Measurements from ENCODE around the gene SH3BP2.

The SH3BP2 gene

DNA sequence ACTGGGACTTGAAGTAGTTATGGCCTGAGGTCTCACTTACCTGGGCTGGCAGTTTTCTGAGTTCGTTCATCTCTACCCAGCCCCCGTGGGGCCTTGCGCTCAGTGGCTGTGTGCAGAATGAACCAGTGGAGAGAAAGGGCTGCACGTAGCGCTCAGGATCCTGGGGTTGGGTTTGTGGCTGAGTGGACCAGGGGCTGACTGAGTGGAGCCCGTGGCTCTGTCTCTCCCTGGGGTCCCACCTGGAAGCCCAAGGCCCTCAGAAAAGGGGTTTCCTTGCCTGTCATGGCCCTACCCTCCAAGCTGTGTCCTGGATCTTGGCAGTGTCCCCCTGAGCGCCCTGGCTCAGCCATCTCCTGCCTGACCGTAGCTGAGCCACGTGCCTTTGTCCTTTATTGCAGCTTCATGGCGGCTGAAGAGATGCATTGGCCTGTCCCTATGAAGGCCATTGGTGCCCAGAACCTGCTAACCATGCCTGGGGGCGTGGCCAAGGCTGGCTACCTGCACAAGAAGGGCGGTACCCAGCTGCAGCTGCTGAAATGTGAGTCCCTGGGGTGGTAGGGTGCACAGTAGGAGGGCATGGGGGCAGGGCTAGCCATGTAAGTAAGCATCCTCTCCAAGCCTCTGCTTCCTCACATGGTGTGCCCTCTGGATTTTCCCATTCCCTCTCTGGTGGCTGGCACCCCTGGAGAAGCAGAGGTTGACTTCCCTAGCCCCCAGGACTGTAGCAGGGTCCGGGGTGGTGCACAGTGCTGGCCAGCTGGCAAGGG, 27.5 kb downstream of the SH3BP2 start:
- DNase-seq: no peak

DNA sequence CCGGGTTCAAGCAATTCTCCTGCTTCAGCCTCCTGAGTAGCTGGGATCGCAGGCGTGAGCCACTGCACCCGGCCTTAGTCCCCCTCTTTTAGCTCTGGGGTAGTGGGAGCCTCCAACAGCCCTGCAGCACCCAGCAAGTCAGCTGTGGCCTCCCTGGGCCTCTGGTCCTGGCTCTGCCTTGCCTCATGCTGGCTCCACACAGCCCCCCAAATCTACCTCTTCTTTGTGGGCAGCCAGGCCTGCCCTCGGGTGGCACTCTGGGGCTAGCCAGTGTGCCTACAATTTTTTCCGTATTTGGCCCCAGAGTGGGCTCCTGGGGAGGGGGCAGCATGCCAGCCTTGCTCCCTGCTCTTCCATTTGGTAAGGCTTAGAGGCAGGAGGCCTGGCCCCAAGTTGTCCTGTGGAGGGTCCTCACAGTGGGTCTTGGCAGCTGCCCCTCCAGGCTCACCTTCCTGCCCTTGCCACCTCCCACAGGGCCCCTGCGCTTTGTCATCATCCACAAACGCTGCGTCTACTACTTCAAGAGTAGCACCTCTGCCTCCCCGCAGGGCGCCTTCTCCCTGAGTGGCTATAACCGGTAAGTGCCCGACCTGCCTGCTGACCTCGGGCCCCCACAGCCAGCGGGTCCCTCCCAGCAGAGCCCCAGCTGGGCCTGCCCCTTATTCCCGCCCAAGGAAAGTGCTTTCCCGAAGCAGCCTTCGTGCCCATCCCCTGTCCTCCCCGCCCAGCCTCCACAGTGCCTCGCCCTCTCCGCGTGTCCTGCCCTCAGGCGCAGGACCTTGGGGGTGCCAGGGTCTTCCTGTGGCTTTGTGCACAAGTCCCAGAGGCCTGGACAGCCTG, 29.8 kb downstream of the SH3BP2 start:
- no peak for DNase-seq

GRCh38 chr4:2823301-2823670, 30.4 kb downstream of the SH3BP2 start:
- no peak for DNase-seq

- no peak for DNase-seq
Observed at GRCh38 chr4:2823671-2824328, 30.9 kb downstream of the SH3BP2 start.

- DNase-seq: no peak
Observed at GRCh38 chr4:2824329-2824835, 31.5 kb downstream of the SH3BP2 start.

GRCh38 chr4:2824836-2825381, 32.0 kb downstream of the SH3BP2 start:
- no peak for DNase-seq

DNA sequence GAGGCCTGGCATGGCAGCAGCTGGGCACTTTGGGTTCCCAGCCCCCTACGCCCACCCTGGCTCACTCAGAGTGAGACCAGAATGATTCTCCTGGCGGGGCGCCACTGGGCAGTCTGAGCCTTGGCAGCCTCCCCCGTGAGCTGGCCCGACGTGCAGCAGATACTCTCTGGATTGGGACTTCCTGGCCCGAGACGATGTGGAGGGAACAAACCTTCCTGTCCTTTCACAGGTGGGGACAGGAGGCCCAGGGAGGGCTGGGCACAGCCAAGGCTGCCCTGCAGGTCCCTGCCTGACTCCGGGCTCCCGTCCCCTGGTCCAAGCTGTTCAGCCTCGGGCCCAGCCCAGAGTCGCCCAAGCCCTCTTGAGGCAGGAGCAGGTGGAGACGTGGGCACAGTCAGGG, 32.9 kb downstream of the SH3BP2 start:
- no peak for DNase-seq

DNA sequence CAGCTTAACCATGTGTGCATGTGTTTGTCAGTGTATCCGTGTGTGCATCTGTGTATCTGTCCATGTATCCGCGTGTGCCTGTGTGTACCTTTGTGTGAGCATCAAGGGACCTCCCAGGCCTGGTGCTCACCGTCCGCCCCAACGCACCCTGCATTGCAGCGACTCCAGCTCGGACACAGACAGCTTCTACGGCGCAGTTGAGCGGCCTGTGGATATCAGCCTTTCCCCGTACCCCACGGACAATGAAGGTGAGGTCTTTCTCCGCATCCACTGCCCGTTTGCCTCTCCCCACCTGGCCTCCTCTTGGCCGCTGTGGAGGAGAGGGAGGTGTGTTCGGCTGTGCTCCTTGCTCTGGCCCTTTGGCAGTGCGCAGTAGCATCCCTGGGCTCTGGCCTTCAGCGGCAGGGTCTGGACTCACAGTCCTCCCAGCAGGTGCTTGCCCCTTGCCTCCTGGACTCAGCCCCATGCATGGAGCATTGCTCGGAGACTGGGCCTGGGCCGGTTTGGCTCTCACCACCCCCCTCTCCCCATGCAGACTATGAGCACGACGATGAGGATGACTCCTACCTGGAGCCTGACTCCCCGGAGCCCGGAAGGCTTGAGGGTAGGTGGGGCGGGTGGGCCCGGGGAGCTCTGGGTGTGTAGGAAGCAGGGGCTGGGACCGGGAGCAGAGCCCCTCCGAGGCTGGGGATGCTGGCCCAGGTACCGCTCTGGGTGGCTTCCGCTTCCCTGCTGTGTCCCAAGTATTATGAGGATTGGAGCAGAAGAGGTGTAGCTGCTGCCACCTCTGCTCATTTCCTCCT, 34.4 kb downstream of the SH3BP2 start:
- no peak for DNase-seq

GRCh38 chr4:2827874-2828751, 35.2 kb downstream of the SH3BP2 start:
- no peak for DNase-seq

DNA sequence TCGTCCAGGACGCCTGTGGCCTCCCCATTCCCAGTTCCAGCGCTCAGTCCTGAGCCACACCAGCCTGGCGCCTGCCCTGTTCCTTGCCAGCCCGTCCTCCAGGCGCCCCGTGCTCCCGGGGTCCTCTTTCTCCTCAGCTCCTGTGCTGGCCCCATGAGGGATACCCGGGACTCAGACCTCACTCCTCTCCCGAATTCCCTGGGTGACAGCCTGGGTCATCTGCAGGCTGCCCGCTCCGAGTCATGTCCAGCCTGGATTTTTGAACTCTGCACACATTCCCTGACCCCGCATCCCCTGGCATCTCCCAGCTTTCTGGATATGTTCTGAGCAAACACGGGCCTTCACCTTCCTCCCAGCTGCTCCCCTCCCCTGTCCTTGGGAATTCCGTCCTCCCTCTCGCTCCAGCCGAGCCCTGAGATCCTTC, 35.9 kb downstream of the SH3BP2 start:
- DNase-seq: no peak

GRCh38 chr4:2829321-2829932, 36.5 kb downstream of the SH3BP2 start:
- DNase-seq: no peak

- no peak for DNase-seq
Observed at GRCh38 chr4:2829933-2830451, 37.1 kb downstream of the SH3BP2 start.

GRCh38 chr4:2830632-2831610, 38.0 kb downstream of the SH3BP2 start:
- DNase-seq: no peak

DNA sequence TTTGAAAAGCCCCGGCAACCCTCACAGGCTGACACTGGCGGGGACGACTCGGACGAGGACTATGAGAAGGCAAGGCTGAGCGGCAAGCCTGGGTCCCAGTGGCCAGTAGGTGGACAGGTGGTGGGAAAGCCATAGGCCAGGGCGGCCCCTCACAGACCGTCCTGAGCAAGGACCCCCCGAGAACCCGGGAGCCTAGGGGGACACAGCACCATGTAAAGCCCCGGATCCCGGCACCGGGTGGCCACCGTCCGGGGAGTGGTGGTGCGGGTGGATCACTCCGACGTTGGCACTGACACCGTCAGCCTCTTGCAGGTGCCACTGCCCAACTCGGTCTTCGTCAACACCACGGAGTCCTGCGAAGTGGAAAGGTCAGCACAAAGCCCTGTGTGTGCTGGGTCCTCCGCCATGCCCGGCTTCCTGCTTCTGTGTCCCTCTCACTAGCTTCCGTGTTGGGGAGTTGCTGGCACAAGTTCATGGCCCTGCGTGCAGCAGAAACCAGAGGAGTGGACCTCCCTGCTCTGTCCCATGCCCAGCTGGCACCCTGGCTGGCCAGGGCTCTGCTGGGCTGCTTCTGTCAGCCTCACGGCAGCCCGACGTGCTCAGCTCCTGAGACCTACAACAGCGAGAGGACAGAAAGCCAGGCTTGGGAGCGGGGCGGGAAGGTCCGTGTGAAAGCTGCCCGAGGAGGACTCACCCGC, 38.9 kb downstream of the SH3BP2 start:
- no peak for DNase-seq

DNA sequence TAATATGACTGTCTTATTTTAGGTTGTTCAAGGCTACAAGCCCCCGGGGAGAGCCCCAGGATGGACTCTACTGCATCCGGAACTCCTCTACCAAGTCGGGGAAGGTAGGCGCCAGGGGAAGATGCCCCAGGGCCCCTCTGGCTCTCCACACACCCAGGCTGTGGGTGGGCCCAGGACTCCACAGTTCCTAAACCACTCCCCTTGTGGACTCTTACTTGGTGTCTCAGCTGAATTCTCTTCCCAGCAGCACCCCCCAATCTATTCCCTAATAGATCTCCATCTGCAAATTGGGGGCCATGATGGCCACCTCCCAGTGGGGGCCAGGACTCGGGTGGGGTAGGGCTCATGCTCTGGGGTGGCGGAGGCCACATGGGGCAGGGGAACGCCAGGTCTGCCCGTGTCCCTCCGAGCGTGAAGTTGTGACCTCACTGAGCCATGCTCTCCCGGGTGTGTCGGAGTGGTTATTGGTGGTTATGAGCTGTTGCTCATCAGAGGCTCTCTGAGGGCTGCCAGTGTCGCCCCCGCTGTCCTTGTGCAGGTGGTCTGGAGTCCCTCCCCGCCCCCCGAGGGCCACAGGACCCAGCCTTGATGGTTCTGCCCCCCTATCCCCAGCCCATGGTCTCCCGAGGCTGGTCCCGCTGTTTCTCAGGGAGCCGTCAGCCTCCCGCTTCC, 39.6 kb downstream of the SH3BP2 start:
- DNase-seq: no peak

GRCh38 chr4:2832981-2833670, 40.2 kb downstream of the SH3BP2 start:
- DNase-seq: no peak

DNA sequence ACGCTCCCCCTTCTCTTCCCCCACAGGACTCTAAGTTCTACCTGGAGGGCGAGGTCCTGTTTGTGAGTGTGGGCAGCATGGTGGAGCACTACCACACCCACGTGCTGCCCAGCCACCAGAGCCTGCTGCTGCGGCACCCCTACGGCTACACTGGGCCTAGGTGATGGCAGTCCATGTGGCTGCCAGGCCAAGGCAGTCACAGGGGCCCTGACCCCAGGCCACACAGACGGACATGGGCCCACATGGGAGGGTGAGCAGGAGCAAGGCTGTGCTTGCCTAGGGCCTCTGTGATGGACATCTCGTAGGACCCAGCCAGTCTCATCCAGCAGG, 40.8 kb downstream of the SH3BP2 start:
- no peak for DNase-seq

Measured in NCI-H2171 (cell line).